GM21723 (cell line): Measurements from ENCODE around the gene COL19A1.
A peak's percentile ranks its signal among the peaks of the same experiment; 100 is the strongest.

Source experiments
- ATAC-seq: cut with Tn5 transposase; IDR thresholded peaks from one replicate; pipeline ENCODE4 v1.9.1; 2021; ENCODE audit warnings: mild to moderate bottlenecking, moderate library complexity; ENCODE audit not compliant: unreplicated experiment

Gene COL19A1

DNA sequence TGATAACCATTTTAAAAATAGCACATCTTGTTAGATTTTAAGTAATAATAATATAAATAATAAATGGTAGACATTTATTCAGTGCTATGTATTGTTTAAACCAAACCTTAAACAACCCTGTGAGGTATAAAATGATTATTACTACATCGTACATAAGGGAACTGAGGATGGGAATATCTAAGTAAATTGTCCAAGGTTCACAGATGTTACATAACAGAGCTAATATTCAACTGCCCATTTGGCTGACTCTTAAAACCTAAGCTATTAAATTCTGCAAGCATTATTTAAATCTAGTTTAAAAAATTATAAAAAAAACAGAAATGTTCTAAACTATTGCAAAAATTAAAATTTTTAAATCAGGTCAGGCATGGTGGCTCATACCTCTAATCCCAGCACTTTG, 175.1 kb downstream of the COL19A1 start:
- no peak for ATAC-seq

DNA sequence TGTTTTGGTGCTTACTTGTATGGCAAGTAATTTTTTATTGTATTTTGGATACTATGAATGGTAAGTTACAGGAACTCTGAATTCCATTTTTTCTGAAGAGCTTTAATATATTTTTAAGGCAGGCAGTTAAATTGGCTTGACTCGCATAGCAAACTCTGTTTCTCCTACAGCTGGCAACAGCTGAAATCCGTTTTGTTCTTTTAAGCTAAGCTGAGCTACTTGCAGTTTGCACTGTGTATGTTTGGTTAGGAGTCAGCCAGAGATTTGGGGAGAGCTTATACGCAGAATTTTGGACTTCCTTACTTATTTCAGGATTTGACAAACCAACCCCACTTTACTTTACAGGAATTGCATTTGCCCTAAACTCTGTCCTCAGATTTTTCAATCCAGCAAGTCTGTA, 179.1 kb downstream of the COL19A1 start:
- no peak for ATAC-seq

DNA sequence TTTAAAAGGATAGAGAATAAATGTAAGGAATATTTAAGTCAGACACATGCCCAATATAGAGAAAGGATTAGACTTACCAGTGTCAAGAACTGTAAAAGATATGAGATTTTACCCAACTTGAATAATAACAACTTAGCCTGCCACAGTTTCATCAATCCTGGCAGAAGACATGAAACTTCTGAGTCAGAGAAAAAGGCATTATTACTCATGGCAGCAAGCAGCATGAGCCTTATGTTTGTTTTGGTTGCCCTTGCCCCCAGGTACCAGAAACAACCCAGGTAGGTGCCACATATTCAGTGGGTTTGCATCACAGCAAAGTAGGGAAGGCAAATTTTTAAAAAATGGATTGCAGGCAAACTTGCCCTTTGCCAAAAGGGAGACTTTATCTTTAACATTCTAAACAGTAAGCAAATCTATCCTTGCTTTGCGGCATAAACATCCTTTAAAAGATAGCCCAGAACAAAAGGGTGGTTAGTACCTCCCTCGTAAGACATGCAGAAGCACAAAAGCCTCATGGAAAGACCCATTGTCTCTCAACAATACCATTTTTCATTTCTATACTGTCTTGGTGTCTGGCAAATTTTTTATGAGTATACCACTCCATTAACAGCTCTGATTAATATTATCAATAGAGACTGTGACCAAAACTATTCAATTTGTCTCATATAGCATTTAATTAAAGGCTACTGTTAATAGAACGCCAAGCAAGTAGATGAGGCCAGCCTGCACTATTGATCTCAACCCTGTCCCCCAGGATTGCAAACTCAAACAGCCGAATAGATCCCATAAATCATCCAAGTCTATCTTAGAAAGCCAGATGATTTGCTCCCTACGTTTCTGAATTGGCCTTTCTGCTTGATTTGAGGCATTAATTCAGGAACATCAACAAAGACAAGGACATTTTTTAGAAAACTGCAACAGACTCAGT, 185.1 kb downstream of the COL19A1 start:
- no peak for ATAC-seq

DNA sequence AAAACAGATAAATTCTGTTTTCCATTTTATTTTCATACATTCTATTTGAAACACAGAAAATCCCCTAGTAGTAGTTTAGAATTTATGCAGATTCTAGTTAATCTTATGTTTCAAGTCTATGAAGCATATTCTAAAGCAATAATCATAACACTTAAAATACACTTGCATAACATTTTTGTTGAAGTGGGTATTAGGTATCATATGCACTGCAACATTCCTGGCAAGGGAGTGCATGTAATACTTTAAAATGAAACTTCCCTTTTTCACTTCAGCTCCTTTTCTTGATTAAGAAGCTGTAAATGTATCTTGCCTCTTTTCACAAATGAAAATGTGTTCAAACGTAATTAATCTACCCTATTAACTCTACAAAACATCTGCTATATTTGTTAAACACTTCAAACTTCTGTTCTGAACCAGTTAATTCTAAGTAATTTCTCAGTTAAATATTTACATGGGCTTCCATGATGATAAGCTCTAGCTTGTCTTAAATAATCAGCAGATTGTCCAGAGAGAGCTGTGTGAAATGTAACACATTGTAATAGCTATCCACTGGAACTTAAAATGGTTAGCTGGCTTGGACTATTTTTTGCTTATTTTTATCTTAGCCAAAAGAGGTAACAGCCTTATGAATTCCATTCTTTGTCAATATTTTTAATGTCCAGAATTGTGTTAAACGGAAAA, 192.8 kb downstream of the COL19A1 start:
- no peak for ATAC-seq

DNA sequence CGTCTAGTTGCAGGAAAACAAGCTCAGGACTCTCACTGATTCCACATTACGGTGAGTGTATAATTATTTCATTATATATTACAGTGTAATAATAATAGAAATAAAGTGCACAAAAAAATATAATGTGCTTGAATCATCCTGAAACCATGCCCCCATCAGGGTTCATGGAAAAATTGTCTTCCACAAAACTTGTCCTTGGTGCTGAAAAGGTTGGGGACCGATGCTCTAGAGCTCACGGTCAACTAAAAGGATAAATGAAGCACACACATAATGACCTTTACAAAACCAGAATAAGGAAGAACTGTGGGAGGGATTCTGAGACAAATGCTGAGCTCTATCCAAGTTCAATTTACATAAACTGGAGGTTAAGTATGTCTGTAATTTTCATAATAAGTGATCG, 194.3 kb downstream of the COL19A1 start:
- no peak for ATAC-seq

DNA sequence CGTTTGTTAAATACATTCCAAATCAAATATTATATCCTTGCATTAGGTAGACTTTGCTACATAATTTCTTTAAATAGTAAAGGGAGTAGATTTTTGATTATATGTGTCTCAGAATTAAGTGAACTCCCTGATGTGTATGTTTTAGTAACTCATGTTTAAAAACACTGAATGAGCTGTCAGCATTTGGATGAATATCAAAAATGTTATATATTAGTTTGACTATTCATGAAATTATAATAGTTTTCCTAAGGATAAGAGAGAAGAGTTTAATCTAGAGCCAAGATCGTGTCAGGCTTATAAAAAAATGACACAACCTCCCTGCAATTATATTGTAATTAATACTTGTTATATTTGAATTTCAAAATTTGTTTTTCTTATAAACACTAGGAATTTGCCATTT, 195.2 kb downstream of the COL19A1 start:
- no peak for ATAC-seq

DNA sequence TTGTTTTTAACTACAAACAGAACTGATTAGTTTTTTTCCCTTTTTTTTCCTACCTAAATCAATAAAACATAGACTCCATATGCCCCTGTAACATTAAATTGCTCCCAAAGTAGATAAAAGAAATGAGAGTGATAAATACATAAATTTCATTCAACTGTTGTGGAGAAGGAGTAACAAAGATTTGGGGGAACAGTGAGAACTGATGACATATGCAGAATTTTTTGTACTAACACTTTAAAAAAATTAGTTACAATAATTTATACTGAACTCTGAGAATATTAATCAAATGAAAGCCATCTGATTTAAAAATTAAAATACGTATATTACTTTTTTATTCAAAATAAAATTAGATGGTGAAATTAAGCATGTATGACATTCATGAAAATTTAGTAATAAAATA, 195.7 kb downstream of the COL19A1 start:
- no peak for ATAC-seq

DNA sequence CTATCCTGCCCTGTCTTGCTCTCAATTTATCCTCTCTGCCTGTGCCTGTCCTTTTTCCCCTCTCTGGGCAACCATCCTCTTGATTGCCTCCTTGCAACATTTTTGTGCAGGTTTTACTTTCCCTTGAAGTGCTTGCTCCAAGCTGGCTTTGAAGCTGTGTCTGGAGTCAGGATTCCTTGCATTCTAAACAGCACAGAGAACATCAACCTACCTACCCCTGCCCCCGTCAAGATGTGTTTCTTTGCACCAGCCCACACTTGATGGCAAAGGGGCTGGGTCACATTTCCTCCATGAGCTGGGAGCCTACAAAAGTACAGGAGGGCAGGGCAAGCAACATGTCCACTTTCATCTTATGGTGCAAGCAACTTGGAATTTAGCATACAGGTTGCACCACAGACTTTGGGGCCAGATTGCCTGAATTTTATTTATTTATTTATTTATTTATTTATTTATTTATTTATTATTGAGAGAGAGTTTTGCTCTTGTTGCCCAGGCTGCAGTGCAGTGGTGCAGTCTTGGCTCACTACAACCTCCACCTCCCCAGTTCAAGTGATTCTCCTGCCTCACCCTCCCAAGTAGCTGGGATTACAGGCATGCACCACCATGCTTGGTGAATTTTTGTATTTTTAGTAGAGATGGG, 206.3 kb downstream of the COL19A1 start:
- no peak for ATAC-seq

DNA sequence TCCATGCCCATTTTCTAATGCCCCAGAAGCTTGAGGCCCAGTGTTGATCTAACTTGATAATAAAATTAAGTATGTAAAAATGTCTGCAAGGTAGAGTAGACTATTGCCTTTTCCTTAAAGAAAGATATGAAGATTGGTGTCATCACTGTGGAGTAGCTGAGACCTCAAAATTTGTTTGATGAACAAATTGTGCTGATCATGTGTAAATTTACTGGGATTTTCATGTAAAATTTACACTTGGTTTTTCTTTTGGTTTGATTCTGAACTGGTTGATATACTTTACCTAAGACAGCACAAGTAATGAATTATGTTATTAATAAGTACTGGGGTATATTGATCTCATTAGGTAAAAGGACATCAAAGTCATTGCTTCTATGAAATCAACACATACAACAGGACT, 207.3 kb downstream of the COL19A1 start:
- ATAC-seq = no peak

DNA sequence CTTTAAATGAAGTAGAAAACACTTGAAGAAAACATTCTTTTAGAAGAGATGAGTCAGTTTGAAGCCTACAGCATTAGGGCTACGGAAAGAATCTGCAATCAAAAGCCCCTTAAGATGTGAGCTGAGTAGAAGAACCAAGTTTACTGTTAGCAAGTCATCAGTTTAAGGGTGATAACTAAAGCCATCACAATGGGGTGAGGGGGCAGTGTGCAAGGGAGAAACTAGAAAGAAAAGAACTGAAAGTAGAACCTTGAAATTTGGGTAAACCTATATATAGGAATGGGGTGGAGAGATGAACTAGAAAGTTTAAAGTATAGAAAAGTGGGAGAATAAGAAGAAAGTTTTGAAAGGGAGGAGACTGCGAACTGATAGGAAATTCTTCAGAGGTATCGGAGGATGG, 212.9 kb downstream of the COL19A1 start:
- ATAC-seq = peak; percentile 72

DNA sequence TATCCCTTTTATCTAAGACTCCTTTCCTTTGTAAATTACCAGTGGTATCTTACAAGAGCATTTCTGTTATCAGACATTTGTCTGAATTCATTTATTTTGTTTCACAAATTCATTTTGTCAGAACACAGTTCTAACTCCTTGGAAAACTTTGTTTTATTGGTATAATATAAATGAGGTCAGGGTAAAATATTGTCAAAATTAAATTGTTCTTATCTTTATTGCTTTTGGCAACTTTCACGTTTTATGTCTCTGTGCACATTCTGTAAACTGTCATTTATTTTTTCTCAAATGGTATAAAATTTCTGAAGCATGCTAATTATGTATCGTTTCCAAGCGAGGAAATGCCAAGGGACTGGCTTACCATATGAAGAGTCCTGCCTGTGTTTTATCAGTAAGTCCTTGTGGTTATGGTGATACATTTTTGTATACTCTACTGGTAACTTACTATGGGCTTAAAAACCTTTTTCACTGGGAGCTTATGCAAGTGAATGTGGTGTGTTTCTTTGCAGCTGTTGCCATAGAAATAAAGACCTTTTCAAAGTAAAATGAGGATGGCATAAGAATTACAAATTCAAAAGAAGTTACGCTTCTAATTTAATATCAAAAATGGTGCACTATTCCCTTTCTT, 214.2 kb downstream of the COL19A1 start:
- ATAC-seq = no peak

DNA sequence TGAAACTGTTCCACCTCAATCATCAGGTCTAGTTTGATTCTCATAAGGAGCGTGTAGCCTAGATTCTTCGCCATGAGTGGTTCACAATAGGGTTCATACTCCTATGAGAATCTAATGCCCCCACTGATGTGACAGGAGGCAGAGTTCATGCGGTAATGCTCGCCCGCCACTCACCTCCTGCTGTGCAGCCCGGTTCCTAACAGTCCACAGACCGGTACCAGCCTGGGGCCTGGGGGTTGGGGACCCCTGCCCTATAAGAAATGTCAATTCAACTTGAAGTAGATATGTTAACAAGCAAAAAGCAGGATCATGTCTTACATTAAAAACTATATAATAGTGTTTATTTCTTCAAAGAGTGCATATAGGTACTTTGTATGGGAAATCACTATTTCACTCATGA, 216.5 kb downstream of the COL19A1 start:
- ATAC-seq = no peak

DNA sequence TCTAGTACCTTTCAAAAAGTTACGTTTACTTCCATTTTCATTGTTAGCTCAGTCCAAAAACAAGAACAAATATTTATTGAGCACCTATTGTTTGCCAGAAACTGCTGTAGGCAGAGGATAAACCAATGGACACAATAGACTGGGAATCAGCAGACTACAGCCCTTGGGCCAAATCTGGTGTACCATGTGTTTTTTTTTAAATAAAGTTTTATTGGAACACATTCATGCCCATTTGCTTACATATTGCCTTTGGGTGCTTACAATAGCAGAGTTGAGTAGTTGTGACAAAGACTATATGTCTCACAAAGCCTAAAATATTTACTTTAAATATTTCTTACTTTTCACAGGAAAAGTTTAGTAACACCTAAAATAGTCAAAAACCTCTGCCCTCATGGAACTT, 220.4 kb downstream of the COL19A1 start:
- no peak for ATAC-seq

DNA sequence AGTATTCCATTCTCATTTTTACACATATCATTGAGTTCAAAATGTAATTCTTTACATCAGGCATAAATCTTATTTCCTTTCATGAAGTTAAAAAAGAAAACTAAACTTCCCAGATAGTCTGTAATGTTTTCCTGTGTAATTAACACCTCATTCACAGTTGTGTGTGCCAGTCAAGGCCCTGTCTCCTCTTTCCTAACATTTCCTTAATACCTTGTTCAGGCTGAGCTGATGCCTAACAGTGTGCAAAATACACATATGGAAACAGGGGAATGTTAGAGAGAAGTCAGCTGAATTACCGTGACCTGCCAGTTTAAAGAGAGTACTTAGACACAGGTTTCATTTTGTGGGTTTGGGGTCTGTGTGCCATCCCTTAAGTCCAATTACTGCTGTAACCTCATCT, 227.8 kb downstream of the COL19A1 start:
- no peak for ATAC-seq

DNA sequence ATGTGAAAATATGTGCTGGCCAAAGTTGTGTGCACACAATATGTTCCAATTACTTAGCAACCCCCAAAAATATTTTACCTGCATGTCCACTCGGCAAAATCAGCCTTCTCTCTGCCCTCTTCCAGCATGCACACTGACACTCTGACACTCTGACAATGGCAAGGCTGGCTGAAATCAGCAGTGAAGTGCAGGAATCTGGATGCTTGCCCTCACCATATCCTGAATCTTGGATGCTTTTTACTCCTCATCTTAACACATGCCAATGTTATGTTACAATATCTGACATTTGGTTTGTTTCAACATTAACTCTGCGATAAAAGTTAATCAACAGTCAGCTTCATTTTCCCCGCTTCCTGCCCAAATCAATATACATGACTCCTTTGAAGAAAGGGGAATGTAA, 233.4 kb downstream of the COL19A1 start:
- no peak for ATAC-seq

DNA sequence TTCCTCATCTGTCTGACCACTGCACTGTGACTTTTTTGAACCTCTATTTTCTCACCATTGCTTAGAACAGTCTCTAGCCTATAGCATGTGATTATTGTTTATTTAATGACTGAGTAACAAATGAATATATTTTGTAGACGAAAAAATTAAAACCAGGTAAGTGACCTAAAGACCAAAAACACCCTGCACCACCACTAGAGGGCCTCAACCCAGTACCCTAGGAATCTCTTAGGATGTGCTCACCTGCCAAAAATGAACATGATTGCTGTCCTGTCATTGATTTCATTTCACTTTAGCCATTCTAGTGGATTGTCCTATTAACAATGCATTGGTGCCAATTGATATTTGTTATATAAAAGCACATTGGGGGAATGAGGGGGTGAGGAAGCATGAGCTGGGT, 237.4 kb downstream of the COL19A1 start:
- ATAC-seq = no peak

DNA sequence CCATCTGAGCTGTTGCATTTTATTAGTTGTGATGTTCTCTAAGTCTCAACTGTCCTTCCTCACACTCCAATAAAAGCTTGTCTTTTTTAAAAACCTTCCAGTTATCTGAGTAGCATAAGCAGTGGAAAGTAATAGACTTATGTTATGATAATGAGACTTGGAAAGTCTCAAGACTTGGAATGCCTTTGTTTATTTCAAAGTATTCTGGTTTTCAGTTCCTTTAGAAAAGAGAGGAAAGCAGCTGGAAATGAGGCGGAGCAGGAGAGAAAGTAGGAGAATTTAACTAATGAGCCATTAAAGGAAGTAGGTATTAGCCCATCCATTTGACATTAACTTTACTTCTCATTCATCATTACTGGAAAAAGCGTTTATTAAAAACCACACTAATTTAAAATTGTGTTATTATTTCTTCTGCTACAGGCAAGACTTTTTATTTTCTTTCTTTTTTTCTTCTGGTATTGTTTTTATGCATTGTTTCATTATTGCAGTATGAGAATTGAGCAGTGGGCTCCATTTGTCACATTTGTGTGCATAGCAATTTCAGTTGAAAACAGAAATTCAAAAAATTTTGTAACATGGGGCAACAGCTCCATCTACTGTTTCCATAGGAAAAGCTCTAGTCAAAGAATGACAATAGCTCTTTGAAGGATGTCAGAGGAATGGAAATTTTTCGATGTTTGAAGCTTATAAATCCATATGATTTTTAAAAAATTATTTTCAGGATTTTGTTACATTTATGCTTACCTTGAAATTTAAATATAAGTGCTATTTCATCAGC, 241.7 kb downstream of the COL19A1 start:
- no peak for ATAC-seq

DNA sequence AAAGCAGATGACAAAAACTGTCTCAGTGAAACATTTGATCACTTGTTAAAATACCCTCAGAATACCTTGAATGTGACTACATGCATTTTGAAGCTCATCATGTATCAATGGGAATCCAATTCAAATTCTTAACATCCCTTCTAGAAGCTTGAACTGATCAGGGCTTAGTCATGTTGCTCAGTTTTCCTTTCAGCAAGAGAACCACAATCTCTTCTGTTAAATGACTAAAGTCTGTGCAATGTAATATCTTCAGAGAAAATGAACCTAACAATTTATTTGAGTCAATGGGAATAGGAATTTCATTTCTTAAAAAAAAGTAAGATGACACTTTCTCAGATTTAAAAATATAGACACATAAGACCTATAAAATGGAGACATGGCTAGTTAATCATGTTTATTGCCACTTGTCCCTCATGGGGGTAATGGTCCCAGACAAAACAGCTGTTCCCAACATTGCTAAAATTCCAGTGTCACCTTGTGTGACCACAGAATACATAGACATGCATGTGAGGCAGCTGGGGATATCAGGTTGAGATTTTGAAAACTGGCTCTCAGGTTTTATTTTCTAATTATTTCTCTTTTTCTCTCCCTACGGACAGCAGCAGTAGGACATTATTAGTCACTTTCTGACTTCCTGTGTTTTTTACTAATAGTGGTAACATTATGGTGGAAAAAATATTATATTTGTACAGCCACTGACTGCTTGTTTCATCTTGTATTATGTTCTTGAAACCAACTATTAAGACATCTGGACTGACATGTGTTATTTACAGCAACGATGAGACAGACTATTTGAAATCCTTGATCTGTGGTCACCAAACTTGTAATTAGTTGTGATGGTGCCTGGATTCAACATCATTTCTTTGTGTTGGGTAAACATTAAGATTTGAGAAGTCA, 244.0 kb downstream of the COL19A1 start:
- no peak for ATAC-seq

DNA sequence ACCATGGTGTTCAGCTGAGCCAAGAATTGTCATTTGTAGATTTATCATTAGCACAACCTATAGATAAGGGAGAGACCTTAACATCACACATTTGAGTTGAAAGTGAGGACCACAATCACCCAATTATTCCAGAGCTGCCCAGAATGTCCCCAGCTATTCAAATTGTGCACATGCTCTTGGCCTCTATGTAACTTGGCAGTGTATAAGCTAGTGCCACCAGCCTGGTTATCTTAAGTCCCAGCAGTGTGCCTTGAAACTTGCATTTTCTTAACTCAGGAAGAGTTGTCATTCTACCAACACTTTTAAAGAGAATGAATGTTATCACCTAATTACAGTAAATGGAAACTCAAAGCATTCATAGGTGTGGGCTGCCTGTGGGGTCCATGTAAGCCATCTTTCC, 245.4 kb downstream of the COL19A1 start:
- no peak for ATAC-seq

DNA sequence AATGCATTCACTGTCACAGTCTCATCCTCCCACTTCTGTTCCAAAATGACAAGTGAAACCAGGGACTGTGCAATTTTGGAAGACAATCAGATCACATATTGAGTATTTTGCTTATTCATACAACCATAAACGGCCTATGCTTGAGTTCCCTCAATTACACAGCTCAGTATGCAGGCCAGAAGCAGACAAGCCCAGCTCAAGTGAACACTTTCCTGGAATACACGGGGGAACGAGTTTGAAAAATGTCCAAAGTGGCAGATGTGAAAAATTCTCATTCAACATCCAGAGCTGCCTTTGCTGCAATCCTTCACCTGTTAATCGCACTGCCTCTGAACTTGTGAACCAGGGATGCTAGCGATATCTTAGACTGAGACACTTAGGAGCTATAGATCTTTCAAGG, 246.4 kb downstream of the COL19A1 start:
- no peak for ATAC-seq
